ENCODE measurements around the gene ATPAF2.
A peak's percentile ranks its signal among the peaks of the same experiment; 100 is the strongest.

The ATPAF2 gene

GRCh38 chr17:18038861-18039534, at the start of gene ATPAF2, which contains the start of gene GID4:
Gene ATPAF2, minus strand, starts transcription at chr17:18039168. Its CDS starts 155 bp downstream, at chr17:18039013.
Gene GID4, plus strand, starts transcription at chr17:18039408. Its CDS starts 57 bp downstream, at chr17:18039465.
- peak; percentile 98 for DNase-seq

- DNase-seq = peak; percentile 83
Observed at GRCh38 chr17:18087610-18088491, 48.9 kb upstream of the ATPAF2 start, which contains the start of gene DRG2. Gene DRG2, plus strand, starts transcription at chr17:18087948. Its CDS starts 76 bp downstream, at chr17:18088024.

- no peak for DNase-seq
Observed at GRCh38 chr17:18084256-18084655, 45.3 kb upstream of the ATPAF2 start.

- no peak for DNase-seq
Observed at GRCh38 chr17:18079543-18079942, 40.6 kb upstream of the ATPAF2 start.

- no peak for DNase-seq
Observed at GRCh38 chr17:18076936-18077335, 38.0 kb upstream of the ATPAF2 start.

- no peak for DNase-seq
Observed at GRCh38 chr17:18074566-18075272, 35.8 kb upstream of the ATPAF2 start.

GRCh38 chr17:18071751-18072150, 32.8 kb upstream of the ATPAF2 start:
- DNase-seq = no peak

GRCh38 chr17:18070861-18071340, 31.9 kb upstream of the ATPAF2 start:
- DNase-seq = no peak

GRCh38 chr17:18069101-18069500, 30.1 kb upstream of the ATPAF2 start:
- no peak for DNase-seq

GRCh38 chr17:18066866-18067265, 27.9 kb upstream of the ATPAF2 start:
- no peak for DNase-seq

- no peak for DNase-seq
Observed at GRCh38 chr17:18065546-18065945, 26.6 kb upstream of the ATPAF2 start.

GRCh38 chr17:18064053-18064452, 25.1 kb upstream of the ATPAF2 start:
- DNase-seq = no peak

- no peak for DNase-seq
Observed at GRCh38 chr17:18059283-18059682, 20.3 kb upstream of the ATPAF2 start.

GRCh38 chr17:18056214-18056613, 17.2 kb upstream of the ATPAF2 start:
- no peak for DNase-seq

GRCh38 chr17:18055597-18055996, 16.6 kb upstream of the ATPAF2 start:
- no peak for DNase-seq

GRCh38 chr17:18045691-18046350, 6.9 kb upstream of the ATPAF2 start:
- DNase-seq = no peak

- no peak for DNase-seq
Observed at GRCh38 chr17:18044609-18045008, 5.6 kb upstream of the ATPAF2 start.

- no peak for DNase-seq
Observed at GRCh38 chr17:18043491-18043890, 4.5 kb upstream of the ATPAF2 start.

- no peak for DNase-seq
Observed at GRCh38 chr17:18042983-18043382, 4.0 kb upstream of the ATPAF2 start.

GRCh38 chr17:18041776-18042175, 2.8 kb upstream of the ATPAF2 start:
- no peak for DNase-seq

- DNase-seq = no peak
Observed at GRCh38 chr17:18040261-18040858, 1.4 kb upstream of the ATPAF2 start.
